IPS-NIHi11 (cell line): ENCODE measurements around the gene TBC1D22A.

Experiments
- DNase-seq: peaks from one replicate; pipeline ENCODE4 v3.0.0; 2012; ENCODE audit warnings: mixed read lengths, low spot score

The TBC1D22A gene

DNA sequence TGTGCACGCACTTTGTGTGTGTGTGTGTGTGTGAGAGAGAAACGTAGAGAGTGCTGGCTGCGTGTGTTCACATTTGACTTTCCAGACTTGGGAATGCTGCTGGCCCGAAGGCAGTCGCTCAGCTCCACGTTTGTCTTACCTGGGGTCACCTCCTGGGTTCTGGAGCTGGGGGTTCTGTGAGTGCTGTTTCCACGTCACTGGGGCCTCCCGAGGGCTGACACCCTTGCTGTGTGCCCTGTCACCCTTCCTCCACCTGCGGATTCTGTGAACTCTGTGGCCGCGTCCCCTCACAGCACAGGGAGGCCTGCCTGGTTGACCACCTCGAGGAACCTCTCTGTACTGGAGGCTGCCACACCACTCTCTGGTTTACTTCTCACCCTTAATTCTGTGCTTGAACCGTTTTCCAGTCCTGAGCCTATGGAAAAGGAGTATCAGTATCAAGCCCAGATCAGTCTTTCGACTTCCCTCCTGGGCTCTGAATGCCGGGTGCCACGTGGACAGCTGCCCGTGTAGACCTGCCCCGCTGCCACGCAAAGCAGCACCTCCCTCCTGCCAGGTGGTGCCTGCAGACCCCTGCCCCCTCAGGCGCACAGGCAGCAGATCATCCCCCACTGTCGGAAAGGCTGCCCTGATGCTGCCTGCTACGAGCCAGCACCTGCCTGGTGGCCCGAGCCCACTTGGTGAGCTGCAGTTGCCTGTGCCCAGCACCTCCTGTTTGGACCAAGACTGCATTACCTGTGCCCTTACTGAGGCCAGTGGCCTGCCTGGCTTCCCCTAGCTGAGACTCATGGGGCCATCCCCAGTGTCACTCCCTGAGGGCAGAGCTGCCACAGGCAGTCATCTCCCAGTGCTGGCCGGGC, 233.3 kb downstream of the TBC1D22A start:
- no peak for DNase-seq

DNA sequence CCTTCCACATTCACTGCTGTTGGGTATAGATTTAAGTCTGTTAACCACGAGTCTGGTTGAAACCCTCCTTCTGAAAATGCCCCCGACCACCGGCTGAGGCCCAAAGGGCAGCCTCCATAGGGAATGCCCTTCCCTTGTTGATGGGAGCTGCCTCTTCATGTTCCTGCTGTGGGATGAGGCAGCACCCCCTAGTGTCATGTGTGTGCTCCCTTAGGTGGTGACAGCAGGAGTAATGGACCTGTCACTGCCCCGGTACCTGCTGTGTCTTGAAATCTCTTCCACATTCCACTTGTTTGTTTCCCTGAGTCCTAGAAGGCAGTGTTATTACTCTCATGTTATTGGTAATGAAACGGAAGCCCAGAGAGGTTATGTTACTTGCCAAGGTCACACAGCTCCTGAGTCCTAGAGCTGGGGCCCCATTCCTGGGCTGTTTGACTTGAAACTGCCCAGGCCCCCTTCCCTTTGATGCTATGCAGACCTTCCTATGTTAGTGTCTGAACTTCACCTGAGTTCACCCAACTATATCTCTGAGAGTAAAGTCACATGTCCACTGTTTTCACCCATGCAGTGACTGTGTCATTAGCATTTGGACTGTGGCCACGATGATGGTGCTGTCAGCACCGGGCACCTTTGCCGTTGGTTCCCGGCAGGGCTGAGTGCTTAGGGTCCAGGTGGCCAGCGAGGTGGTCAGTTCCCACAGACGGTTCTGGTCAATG, 234.3 kb downstream of the TBC1D22A start:
- no peak for DNase-seq

GRCh38 chr22:46997311-46997970, 235.0 kb downstream of the TBC1D22A start:
- DNase-seq: no peak

DNA sequence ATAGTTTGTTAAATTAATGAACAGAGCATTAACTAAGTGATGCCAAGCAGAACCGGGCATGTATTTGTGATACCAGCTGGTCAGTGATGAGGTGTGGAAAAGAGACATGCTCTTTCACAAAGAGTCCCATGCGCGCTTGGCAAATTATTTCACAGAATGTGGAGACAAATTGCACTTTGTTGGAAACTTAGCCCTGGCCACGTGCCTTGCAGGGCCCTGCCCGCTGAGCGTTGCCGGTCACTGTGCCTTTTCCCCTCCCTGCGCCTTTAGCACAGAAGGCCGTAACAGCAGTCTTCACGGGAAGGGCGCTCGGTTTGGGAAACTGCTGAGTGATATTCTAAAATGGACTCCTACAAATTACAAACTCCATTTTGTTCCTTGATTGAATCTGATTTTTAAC, 235.9 kb downstream of the TBC1D22A start:
- DNase-seq: no peak

GRCh38 chr22:47000256-47000655, 237.8 kb downstream of the TBC1D22A start:
- no peak for DNase-seq

DNA sequence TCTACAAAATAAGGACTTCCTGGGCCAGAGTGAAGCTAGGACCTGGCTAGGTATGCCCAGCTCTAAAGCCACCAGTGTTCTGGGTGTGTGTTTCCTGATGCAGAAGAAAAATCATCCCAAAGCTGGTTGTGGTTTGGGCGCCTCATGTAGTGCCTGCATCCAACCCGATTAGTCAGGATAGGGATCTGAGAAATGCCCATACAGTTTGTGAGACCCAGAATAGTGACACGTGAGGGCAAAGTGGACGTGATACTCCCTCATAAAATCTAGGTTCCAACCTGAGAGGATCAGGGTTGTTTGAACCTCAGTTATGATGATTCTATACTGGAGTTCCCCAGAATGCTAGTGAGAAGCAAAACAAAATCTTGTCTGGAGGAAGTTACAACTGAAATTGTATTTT, 238.4 kb downstream of the TBC1D22A start:
- DNase-seq: no peak

GRCh38 chr22:47001288-47001687, 238.8 kb downstream of the TBC1D22A start:
- DNase-seq: no peak

- no peak for DNase-seq
Observed at GRCh38 chr22:47002692-47003091, 240.2 kb downstream of the TBC1D22A start.

GRCh38 chr22:47005506-47006408, 243.3 kb downstream of the TBC1D22A start:
- no peak for DNase-seq

DNA sequence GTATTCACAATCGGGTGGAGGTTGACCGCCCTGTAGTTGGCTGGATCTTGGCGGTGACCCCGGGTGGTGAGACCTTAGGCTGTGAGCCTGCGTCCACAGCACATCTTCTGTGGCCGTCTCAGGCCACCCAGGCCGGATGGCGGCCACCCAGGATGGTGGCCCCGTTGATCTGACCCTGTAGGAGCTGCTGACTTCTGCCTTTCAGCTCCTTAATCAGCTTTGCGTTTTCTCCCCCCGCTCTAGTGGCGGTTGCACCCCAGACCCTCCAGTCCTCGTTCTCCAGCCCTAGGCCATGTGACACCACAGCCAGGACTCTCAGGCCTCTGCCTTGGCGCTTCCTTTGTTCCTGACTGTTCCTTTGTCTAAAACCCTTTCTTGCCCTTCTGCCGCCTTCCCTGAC, 244.0 kb downstream of the TBC1D22A start:
- DNase-seq: no peak

- no peak for DNase-seq
Observed at GRCh38 chr22:47006869-47007268, 244.4 kb downstream of the TBC1D22A start.

DNA sequence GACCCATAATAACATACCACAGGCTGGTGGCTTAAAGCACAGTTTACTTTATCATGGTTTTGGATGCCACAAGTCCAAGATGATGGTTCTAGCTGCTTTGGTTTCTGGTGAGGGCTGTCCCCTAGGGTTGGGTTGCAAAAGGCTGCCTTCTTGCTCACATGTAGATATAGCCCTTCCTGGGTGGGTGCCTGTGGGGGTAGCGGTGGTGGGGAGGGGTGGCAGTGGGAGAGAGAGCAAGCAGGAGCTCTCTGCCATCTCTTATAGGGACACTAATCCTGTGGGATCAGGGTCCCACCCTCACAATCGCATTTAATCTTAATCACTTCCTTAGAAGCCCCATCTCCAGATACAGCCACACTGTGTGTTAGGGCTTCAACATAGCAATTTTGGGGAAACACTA, 245.0 kb downstream of the TBC1D22A start:
- DNase-seq: no peak

DNA sequence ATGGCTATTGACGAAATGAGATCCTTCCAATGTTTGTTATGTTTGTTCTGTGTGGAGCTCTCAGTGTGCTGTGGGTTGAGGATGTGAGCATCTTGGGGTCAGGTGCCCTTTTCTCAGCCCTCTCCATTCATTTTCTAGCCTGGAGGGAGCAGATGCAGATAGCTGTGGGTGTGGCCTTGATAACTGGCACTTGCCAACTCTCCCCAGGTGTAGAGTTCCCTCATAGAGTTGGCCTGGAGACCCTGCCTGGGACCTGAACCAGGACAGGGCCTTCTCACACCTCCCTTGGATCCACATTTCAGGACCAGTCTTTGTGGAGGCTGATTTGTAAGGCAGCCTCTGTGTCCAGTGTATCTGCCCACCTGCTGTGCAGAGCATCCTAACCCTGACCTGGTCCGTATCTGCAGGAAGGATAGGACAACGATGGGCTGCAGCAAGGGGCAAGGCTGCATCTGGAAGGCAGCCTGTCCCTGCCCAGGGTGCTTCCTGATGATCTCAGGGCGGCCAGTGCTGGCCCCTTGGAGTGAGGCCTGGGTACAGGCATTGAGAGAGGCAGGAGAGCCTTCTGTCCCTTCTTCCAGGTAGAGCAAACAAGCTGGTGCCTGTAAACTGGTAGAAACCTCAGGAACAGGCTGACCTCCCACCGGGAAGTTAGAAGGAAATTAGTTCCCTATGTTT, 245.9 kb downstream of the TBC1D22A start:
- DNase-seq: no peak

GRCh38 chr22:47009304-47010101, 247.1 kb downstream of the TBC1D22A start:
- no peak for DNase-seq

- no peak for DNase-seq
Observed at GRCh38 chr22:47010211-47010610, 247.8 kb downstream of the TBC1D22A start.

- DNase-seq: no peak
Observed at GRCh38 chr22:47011131-47011858, 248.8 kb downstream of the TBC1D22A start.

- no peak for DNase-seq
Observed at GRCh38 chr22:47011859-47012258, 249.4 kb downstream of the TBC1D22A start.

DNA sequence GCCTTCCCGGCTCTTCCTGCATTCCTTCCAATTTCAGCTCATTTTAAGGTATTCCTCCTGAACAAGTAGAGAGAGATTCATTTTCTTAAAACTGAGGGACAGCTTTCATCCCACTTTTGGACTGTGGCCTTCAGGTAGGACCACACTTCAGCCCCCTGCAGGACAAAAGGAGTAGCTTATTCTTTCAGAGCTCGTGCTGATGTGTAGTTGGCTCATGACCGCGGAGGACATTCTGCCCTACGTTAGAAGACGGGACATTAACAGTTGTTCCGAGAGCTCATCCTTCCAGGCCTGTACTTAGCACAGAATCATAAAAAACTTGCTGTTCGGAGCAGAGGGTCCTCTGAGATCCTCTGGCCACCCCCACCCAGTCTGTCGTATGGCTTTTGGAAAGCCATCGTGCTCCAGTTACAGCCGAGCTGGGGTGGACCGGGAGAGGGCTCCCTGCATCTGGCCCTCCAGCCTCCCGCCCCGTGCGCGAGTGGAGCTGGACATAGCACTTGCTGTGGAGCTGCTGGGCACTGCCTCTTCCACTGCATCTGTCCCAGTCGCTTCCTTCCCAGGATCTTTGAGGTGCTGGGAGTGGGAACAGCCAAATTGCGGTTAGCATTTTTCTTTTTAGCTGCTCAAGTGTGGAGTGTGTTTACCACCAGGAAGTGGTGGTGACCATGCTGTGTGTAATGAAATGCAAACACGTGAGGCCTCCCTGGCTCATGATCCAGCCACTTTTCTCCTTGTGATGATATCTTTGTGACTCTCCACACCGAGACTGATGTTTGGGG, 250.3 kb downstream of the TBC1D22A start:
- no peak for DNase-seq
